ENCODE data around the gene AGPAT3.

The AGPAT3 gene

GRCh38 chr21:43997766-43998742 lies 133.0 kb downstream of the AGPAT3 start:
- Histone ChIP-seq H3K4me3 (ENCODE audit: severe bottlenecking) (no peak overlapping the region), H3K4me1 (ENCODE audit: insufficient read depth, poor library complexity, severe bottlenecking) (no peaks in the 10 kb centered on the region), H3K27me3 (ENCODE audit: insufficient read depth, poor library complexity, severe bottlenecking) (no peaks in the 10 kb centered on the region), H3K36me3 (ENCODE audit: low read depth) (no peaks in the 10 kb centered on the region), H3K27ac (ENCODE audit: poor library complexity, severe bottlenecking) (no peak overlapping the region), H3K9me3 (ENCODE audit: severe bottlenecking) (no peaks in the 10 kb centered on the region)
- no peak for TF ChIP-seq CTCF (IDR thresholded peaks at IDR 0.05; ENCODE audit: poor library complexity, severe bottlenecking)
- DNase-seq (ENCODE audit: low spot score) (no peak), ATAC-seq (ENCODE audit: low read depth) (peak; percentile 33; the same call in 1 of the 3 replicates)

GRCh38 chr21:44000360-44000759 lies 135.3 kb downstream of the AGPAT3 start:
- Histone ChIP-seq H3K4me3 (ENCODE audit: severe bottlenecking) (no peak overlapping the region), H3K27ac (ENCODE audit: poor library complexity, severe bottlenecking) (no peak overlapping the region), H3K36me3 (ENCODE audit: low read depth) (no peaks in the 10 kb centered on the region), H3K27me3 (ENCODE audit: insufficient read depth, poor library complexity, severe bottlenecking) (no peaks in the 10 kb centered on the region), H3K4me1 (ENCODE audit: insufficient read depth, poor library complexity, severe bottlenecking) (no peaks in the 10 kb centered on the region), H3K9me3 (ENCODE audit: severe bottlenecking) (no peaks in the 10 kb centered on the region)
- no peak for DNase-seq (ENCODE audit: low spot score)
- no peak for ATAC-seq (ENCODE audit: low read depth)
- no peak for TF ChIP-seq CTCF (IDR thresholded peaks at IDR 0.05; ENCODE audit: poor library complexity, severe bottlenecking)

GRCh38 chr21:44002511-44002910 lies 137.5 kb downstream of the AGPAT3 start:
- no peak overlapping the region for H3K4me3 ChIP-seq (ENCODE audit: severe bottlenecking)
- no peaks in the 10 kb centered on the region for H3K36me3 ChIP-seq (ENCODE audit: low read depth)
- TF ChIP-seq CTCF (IDR thresholded peaks at IDR 0.05; ENCODE audit: poor library complexity, severe bottlenecking), result no peak
- DNase-seq (ENCODE audit: low spot score), result no peak
- H3K27me3 ChIP-seq (ENCODE audit: insufficient read depth, poor library complexity, severe bottlenecking), result no peaks in the 10 kb centered on the region
- no peaks in the 10 kb centered on the region for H3K9me3 ChIP-seq (ENCODE audit: severe bottlenecking)
- no peak overlapping the region for H3K27ac ChIP-seq (ENCODE audit: poor library complexity, severe bottlenecking)
- H3K4me1 ChIP-seq (ENCODE audit: insufficient read depth, poor library complexity, severe bottlenecking), result peaks cover 13% of the 10 kb centered on the region
- no peak for ATAC-seq (ENCODE audit: low read depth)

GRCh38 chr21:44003307-44003966 lies 138.4 kb downstream of the AGPAT3 start:
- DNase-seq (ENCODE audit: low spot score) (no peak), ATAC-seq (ENCODE audit: low read depth) (no peak)
- Histone ChIP-seq H3K4me1 (ENCODE audit: insufficient read depth, poor library complexity, severe bottlenecking) (peaks cover 13% of the 10 kb centered on the region), H3K9me3 (ENCODE audit: severe bottlenecking) (no peaks in the 10 kb centered on the region), H3K36me3 (ENCODE audit: low read depth) (no peaks in the 10 kb centered on the region), H3K27me3 (ENCODE audit: insufficient read depth, poor library complexity, severe bottlenecking) (no peaks in the 10 kb centered on the region), H3K4me3 (ENCODE audit: severe bottlenecking) (no peak overlapping the region), H3K27ac (ENCODE audit: poor library complexity, severe bottlenecking) (no peak overlapping the region)
- no peak for TF ChIP-seq CTCF (IDR thresholded peaks at IDR 0.05; ENCODE audit: poor library complexity, severe bottlenecking)

Measured in RWPE2 (cell line).